AG04450 (cell line): Measurements from ENCODE around the gene TNFAIP8L1. TPM values are rescaled to one million over a fixed set of nuclear protein-coding genes. Genes with fewer than 3 reads are reported as not detected.

Experiments used
- CTCF ChIA-PET: fragments of 300-600, 350-600 bp; formaldehyde crosslinking; extraction: SDS; loops from one replicate; lab custom pipeline; 2022; ENCODE audit warnings: antibody characterized with exemption, inconsistent platforms; lab: Charles Lee
- POLR2A ChIA-PET: fragments of 350-600 bp; formaldehyde crosslinking; extraction: SDS; loops from one replicate; lab custom pipeline; 2021; ENCODE audit warnings: antibody characterized with exemption, inconsistent platforms; lab: Yijun Ruan, JAX
- DNase-seq: peaks from one replicate; pipeline ENCODE4 v3.0.0-alpha.2; 2011; ENCODE audit warnings: low read depth, low spot score
- H3K27ac ChIP-seq: one replicate; pipeline ENCODE4 v1.5.1; 2012; ENCODE audit warnings: low read depth, low read length, control low read depth
- H3K27me3 ChIP-seq: one replicate; pipeline ENCODE4 v1.6.0; 2012; ENCODE audit warnings: low read length; ENCODE audit not compliant: control insufficient read depth, insufficient read depth
- H3K4me3 ChIP-seq: 2 replicates; pipeline ENCODE4 v1.5.1; 2011; ENCODE audit warnings: mild to moderate bottlenecking, low read depth, low read length, control low read depth
- H3K9me3 ChIP-seq: 2 replicates; pipeline ENCODE4 v1.5.1; 2012; ENCODE audit warnings: low read length; ENCODE audit not compliant: control insufficient read depth, insufficient read depth
- CTCF ChIP-seq: IDR thresholded peaks from 2 replicates; pipeline ENCODE4 v1.5.1; 2011; ENCODE audit warnings: low read depth, low read length, control low read depth, inconsistent platforms
- polyA plus RNA-seq: library from polyadenylated mRNA; depleted of rRNA; stranded (reverse); fragments of >200 nt; gene quantifications from 2 replicates; pipeline ENCODE4 v1.2.3, GENCODE V29; 2011

TNFAIP8L1 gene
- polyA plus RNA-seq, 1 experiment, result 4.1 TPM

- CTCF ChIA-PET, result no interaction called here
Measured at GRCh38 chr19:4700693-4700970, 61.3 kb downstream of the TNFAIP8L1 start.

GRCh38 chr19:4701557-4701956, 62.2 kb downstream of the TNFAIP8L1 start:
- CTCF ChIA-PET, result no interaction called here
- POLR2A ChIA-PET, result no interaction called here
- no peak for DNase-seq
- Histone ChIP-seq H3K4me3 (no peak overlapping the region), H3K27me3 (no peaks in the 10 kb centered on the region), H3K27ac (no peak overlapping the region), H3K9me3 (no peaks in the 10 kb centered on the region; the same call in 1 of the 2 replicates)
- no peak for TF ChIP-seq CTCF

More at GRCh38 chr19:4700693-4700970, 61.3 kb downstream of the TNFAIP8L1 start:
- no peak for DNase-seq
- no peak overlapping the region for H3K4me3 ChIP-seq
- POLR2A ChIA-PET, result no interaction called here
- H3K9me3 ChIP-seq, result no peaks in the 10 kb centered on the region; the same call in 1 of the 2 replicates
- TF ChIP-seq CTCF, result no peak
- H3K27me3 ChIP-seq, result no peaks in the 10 kb centered on the region
- no peak overlapping the region for H3K27ac ChIP-seq

GRCh38 chr19:4702764-4703163, 63.4 kb downstream of the TNFAIP8L1 start:
- ChIA-PET POLR2A (no interaction called here), CTCF (interaction anchor here (0.6 kb wide), 1 partner anchor 19 kb away, joined by 4 read pairs; no protein-coding TSS in a partner anchor)
- no peak for DNase-seq
- H3K9me3 ChIP-seq, result no peaks in the 10 kb centered on the region; the same call in 1 of the 2 replicates
- no peak overlapping the region for H3K27ac ChIP-seq
- no peak overlapping the region for H3K4me3 ChIP-seq
- H3K27me3 ChIP-seq, result no peaks in the 10 kb centered on the region
- TF ChIP-seq CTCF, result no peak

GRCh38 chr19:4703671-4704316, 64.5 kb downstream of the TNFAIP8L1 start:
- no peak overlapping the region for H3K27ac ChIP-seq

More at GRCh38 chr19:4703671-4704316, 64.5 kb downstream of the TNFAIP8L1 start:
- no peaks in the 10 kb centered on the region; the same call in 1 of the 2 replicates for H3K9me3 ChIP-seq
- no peak for DNase-seq
- CTCF ChIA-PET, result no interaction called here
- POLR2A ChIA-PET, result no interaction called here
- no peak overlapping the region for H3K4me3 ChIP-seq
- TF ChIP-seq CTCF, result no peak
- H3K27me3 ChIP-seq, result no peaks in the 10 kb centered on the region
